PC-3 (cell line): ENCODE measurements around the gene EIF6. TPM values are rescaled to one million over a fixed set of nuclear protein-coding genes. Genes with fewer than 3 reads are reported as not detected.

Experiments
- ATAC-seq: fragments of 200-7000 bp; cut with Tn5 transposase; 2 replicates; pipeline ENCODE4 v1.9.1; 2020; ENCODE audit warnings: mild to moderate bottlenecking, moderate library complexity
- BruUV-seq: library from RNA; stranded (reverse); fragments of 400-500 nt; replicated peaks from 2 replicates; lab custom pipeline; 2021; lab: Mats Ljungman, UMichigan
- CTCF ChIA-PET: fragments of 300-600 bp; sonication (Branson Sonifier 250); formaldehyde crosslinking; loops from one replicate; lab custom pipeline; 2022; ENCODE audit warnings: antibody characterized with exemption; lab: Charles Lee
- POLR2A ChIA-PET: fragments of 300-600 bp; sonication (Branson Sonifier 250); formaldehyde crosslinking; loops from one replicate; lab custom pipeline; 2022; ENCODE audit warnings: antibody characterized with exemption; ENCODE audit not compliant: unreplicated experiment; lab: Charles Lee
- DNase-seq: peaks from one replicate; pipeline ENCODE4 v3.0.0-alpha.2; 2015
- H2AFZ ChIP-seq: fragments of 300-600 bp; sonication (generic); 2 replicates; pipeline ENCODE4 v1.6.0; 2016; ENCODE audit warnings: antibody characterized with exemption, low read length
- H3F3A ChIP-seq: fragments of 300-600 bp; sonication (generic); one replicate; pipeline ENCODE4 v1.6.0; 2017; ENCODE audit warnings: antibody characterized with exemption, low read length, control low read depth, mild to moderate bottlenecking; ENCODE audit not compliant: unreplicated experiment
- H3K27ac ChIP-seq: fragments of 300-600 bp; sonication (generic); 2 replicates; pipeline ENCODE4 v1.5.1; 2016; ENCODE audit warnings: mild to moderate bottlenecking, low read length
- H3K27me3 ChIP-seq: fragments of 300-600 bp; sonication (generic); 2 replicates; pipeline ENCODE4 v1.6.1; 2016; ENCODE audit warnings: low read length, mixed read lengths
- H3K36me3 ChIP-seq: fragments of 300-600 bp; sonication (generic); 2 replicates; pipeline ENCODE4 v1.6.1; 2016; ENCODE audit warnings: low read depth, mixed run types, low read length, mixed read lengths
- H3K4me1 ChIP-seq: fragments of 300-600 bp; sonication (generic); 2 replicates; pipeline ENCODE4 v1.5.1; 2016; ENCODE audit warnings: low read length; ENCODE audit not compliant: insufficient read depth
- H3K4me2 ChIP-seq: fragments of 300-600 bp; sonication (generic); 2 replicates; pipeline ENCODE4 v1.6.0; 2016; ENCODE audit warnings: low read length
- H3K4me3 ChIP-seq: fragments of 300-600 bp; sonication (generic); 2 replicates; pipeline ENCODE4 v1.5.1; 2016; ENCODE audit warnings: mild to moderate bottlenecking, low read length, mixed read lengths
- H3K79me2 ChIP-seq: fragments of 300-600 bp; sonication (generic); 2 replicates; pipeline ENCODE4 v1.6.1; 2017; ENCODE audit warnings: low read length, mixed read lengths
- H3K9ac ChIP-seq: fragments of 300-600 bp; sonication (generic); 2 replicates; pipeline ENCODE4 v1.6.0; 2016; ENCODE audit warnings: mild to moderate bottlenecking, low read length
- H3K9me2 ChIP-seq: fragments of 300-600 bp; sonication (generic); replicated peaks from 2 replicates; pipeline ENCODE4 v1.6.1; 2016; ENCODE audit warnings: mixed run types, low read length, mixed read lengths
- H3K9me3 ChIP-seq: fragments of 300-600 bp; sonication (generic); 2 replicates; pipeline ENCODE4 v1.6.1; 2016; ENCODE audit warnings: low read length, mixed read lengths
- H4K20me1 ChIP-seq: fragments of 300-600 bp; sonication (generic); 2 replicates; pipeline ENCODE4 v1.6.1; 2016; ENCODE audit warnings: low read length, mixed read lengths
- CTCF ChIP-seq: fragments of 300-600 bp; sonication (generic); conservative IDR thresholded peaks from 2 replicates; pipeline ENCODE4 v1.5.1; 2017; ENCODE audit warnings: antibody characterized with exemption, low read depth, mild to moderate bottlenecking, low read length
- EZH2 ChIP-seq: fragments of 300-600 bp; sonication (generic); IDR thresholded peaks from one replicate; pipeline ENCODE4 v1.6.1; 2017; ENCODE audit warnings: antibody characterized with exemption, mild to moderate bottlenecking, low read length; ENCODE audit not compliant: unreplicated experiment
- EZH2phosphoT487 ChIP-seq: fragments of 300-600 bp; sonication (generic); IDR thresholded peaks from 2 replicates; pipeline ENCODE4 v1.6.1; 2018; ENCODE audit warnings: mild to moderate bottlenecking, antibody characterized with exemption, low read length, borderline replicate concordance
- intact Hi-C: fragments of 100-400 bp; cut with micrococcal nuclease; formaldehyde crosslinking; loops from 2 replicates; pipeline ENCODE4 v1.9.0; 2023
- total RNA-seq: library from RNA; depleted of rRNA; stranded (reverse); fragments of >200 nt; gene quantifications from 2 replicates; pipeline ENCODE4 v1.2.3, GENCODE V29; 2014

EIF6 gene
- total RNA-seq, 1 experiment from 2014 or later, result 292 TPM

DNA sequence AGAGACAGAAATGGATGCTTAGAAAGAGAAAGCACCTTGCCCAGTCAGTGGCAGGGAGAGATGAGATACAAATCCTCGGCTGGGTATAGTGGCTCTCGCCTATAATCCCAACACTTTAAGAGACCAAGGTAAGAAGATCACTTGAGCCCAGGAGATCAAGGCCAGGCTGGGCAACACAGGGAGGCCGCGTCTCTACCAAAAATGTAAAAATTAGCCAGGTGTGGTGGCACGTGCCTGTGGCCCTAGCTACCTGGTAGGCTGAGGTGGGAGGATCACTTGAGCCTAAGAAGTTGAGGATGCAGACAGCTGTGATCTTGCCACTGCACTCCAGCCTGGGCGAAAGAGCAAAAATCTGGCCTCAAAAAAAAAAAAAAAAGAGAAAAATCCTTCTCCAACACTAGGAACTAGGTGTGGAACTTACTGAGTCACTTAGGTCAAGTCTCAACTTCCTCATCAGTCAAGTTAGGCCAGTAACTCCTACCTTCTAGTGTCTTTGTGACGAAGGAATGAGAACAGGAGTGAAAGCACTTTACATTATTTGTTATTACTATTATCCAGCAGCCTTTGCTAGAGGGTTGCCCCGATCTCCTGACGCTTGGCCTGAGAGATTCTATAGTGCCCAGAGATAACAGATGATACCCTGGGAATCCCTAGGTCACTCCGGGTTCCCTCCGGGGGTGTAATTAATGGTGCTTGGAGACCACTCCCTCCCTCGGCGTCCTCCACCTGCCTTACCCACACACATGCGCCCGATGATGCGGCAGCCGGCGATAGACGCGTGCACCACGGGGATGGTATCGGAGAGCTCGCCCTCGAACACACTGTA is 918 bp downstream of the EIF6 start:
- CTCF ChIA-PET, result interaction anchor here (1.0 kb wide), 1 partner anchor 187 kb away, joined by 11 read pairs; no protein-coding TSS in a partner anchor
- peaks cover 32% of the 10 kb centered on the region for H3K36me3 ChIP-seq
- H2AFZ ChIP-seq, result peak overlapping the region; percentile 96; the same call in 1 of the 2 replicates
- H3K9me3 ChIP-seq, result no peaks in the 10 kb centered on the region
- intact Hi-C loops, result loop anchor here (2.0 kb wide), 1 partner anchor 19 kb away; no protein-coding TSS in a partner anchor
- H3K27me3 ChIP-seq, result no peaks in the 10 kb centered on the region
- no peak for DNase-seq
- H3K27ac ChIP-seq, result peak overlapping the region; percentile 72
- TF ChIP-seq CTCF, result no peak
- ATAC-seq, result peak; percentile 12
- peaks cover 42% of the 10 kb centered on the region for H3K79me2 ChIP-seq
- H4K20me1 ChIP-seq, result peaks cover 7% of the 10 kb centered on the region; the same call in 1 of the 2 replicates
- H3K4me3 ChIP-seq, result peak overlapping the region; percentile 98
- peaks cover 16% of the 10 kb centered on the region for H3F3A ChIP-seq
- TSS peak; percentile 63 for BruUV-seq
- peaks cover 16% of the 10 kb centered on the region for H3K4me1 ChIP-seq
- peak overlapping the region; percentile 98 for H3K9ac ChIP-seq
- no peaks in the 10 kb centered on the region for H3K9me2 ChIP-seq
- H3K4me2 ChIP-seq, result peak overlapping the region; percentile 95
- POLR2A ChIA-PET, result no interaction called here

DNA sequence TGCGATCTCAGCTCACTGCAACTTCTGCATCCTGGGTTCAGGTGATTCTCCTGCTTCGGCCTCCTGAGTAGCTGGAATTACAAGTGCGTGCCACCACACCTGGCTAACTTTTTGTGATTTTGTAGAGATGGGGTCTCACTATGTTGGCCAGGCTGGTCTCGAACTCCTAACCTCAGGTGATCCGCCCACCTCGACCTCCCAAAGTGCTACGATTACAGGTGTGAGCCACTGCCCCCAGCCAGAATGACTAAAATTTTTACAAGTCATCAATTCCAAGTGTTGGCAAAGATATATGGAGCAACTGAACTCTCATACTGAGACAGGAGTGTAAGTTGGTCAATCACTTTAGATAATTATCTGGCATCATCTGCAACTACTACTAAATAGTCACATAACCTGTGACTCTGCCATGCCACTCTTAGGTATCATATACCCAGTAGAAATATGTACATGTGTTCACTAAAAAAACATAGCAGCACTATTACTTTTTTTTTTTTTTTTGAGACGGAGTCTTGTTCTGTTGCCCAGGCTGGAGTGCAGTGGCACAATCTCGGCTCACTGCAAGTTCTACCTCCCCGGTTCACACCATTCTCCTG is 3.0 kb downstream of the EIF6 start:
- no peak overlapping the region for H3K4me3 ChIP-seq
- no peaks in the 10 kb centered on the region for H3K9me3 ChIP-seq
- intact Hi-C loops, result no loop called here
- DNase-seq, result no peak
- no peaks in the 10 kb centered on the region for H3K9me2 ChIP-seq
- H2AFZ ChIP-seq, result no peak overlapping the region
- peaks cover 7% of the 10 kb centered on the region; the same call in 1 of the 2 replicates for H4K20me1 ChIP-seq
- ATAC-seq, result no peak
- peaks cover 27% of the 10 kb centered on the region for H3K4me1 ChIP-seq
- H3K9ac ChIP-seq, result no peak overlapping the region
- H3K4me2 ChIP-seq, result no peak overlapping the region
- H3F3A ChIP-seq, result peaks cover 20% of the 10 kb centered on the region
- H3K36me3 ChIP-seq, result peaks cover 36% of the 10 kb centered on the region
- no peaks in the 10 kb centered on the region for H3K27me3 ChIP-seq
- TF ChIP-seq EZH2 (no peak), CTCF (no peak)
- H3K27ac ChIP-seq, result no peak overlapping the region
- CTCF ChIA-PET, result no interaction called here
- H3K79me2 ChIP-seq, result peaks cover 51% of the 10 kb centered on the region
- BruUV-seq, result no TSS peak
- POLR2A ChIA-PET, result interaction anchor here (0.6 kb wide), 1 partner anchor 190 kb away, joined by 3 read pairs; no protein-coding TSS in a partner anchor

GRCh38 chr20:35280523-35280922 is 4.0 kb downstream of the EIF6 start:
- ChIA-PET POLR2A (no interaction called here), CTCF (no interaction called here)
- TF ChIP-seq EZH2phosphoT487, result no peak
- no peak for TF ChIP-seq CTCF
- TF ChIP-seq EZH2, result no peak
- ATAC-seq, result no peak
- H3K4me3 ChIP-seq, result no peak overlapping the region
- H3K4me2 ChIP-seq, result no peak overlapping the region
- no peak for DNase-seq
- H3K9ac ChIP-seq, result no peak overlapping the region
- intact Hi-C loops, result no loop called here
- H3K9me3 ChIP-seq, result no peaks in the 10 kb centered on the region
- peaks cover 7% of the 10 kb centered on the region; the same call in 1 of the 2 replicates for H4K20me1 ChIP-seq
- H3K9me2 ChIP-seq, result no peaks in the 10 kb centered on the region
- H3K27ac ChIP-seq, result no peak overlapping the region
- H3K79me2 ChIP-seq, result peaks cover 54% of the 10 kb centered on the region
- H3K36me3 ChIP-seq, result peaks cover 41% of the 10 kb centered on the region
- no TSS peak for BruUV-seq
- H2AFZ ChIP-seq, result no peak overlapping the region
- peaks cover 27% of the 10 kb centered on the region for H3K4me1 ChIP-seq
- H3K27me3 ChIP-seq, result no peaks in the 10 kb centered on the region
- H3F3A ChIP-seq, result peaks cover 20% of the 10 kb centered on the region
